Osteocyte (in vitro differentiated cells): ENCODE data around the gene GAREM2. TPM values are rescaled to one million over a fixed set of nuclear protein-coding genes. Genes with fewer than 3 reads are reported as not detected.
"Not testable (repeated sequence)": the region's sequence is repeated elsewhere in the genome, so short reads cannot be mapped to it uniquely, and the experiment has no call there.

Experiments
- DNase-seq: peaks from one replicate; pipeline ENCODE4 v3.0.0; 2021; ENCODE audit warnings: mixed read lengths; ENCODE audit not compliant: unreplicated experiment; ENCODE audit errors: extremely low spot score
- H3K27ac Mint-ChIP-seq: one replicate; pipeline ENCODE4 v1.8.0; 2021; ENCODE audit warnings: mild to moderate bottlenecking, mixed read lengths; ENCODE audit not compliant: unreplicated experiment
- H3K27me3 Mint-ChIP-seq: one replicate; pipeline ENCODE4 v1.8.0; 2021; ENCODE audit warnings: mixed read lengths; ENCODE audit not compliant: unreplicated experiment
- H3K36me3 Mint-ChIP-seq: one replicate; pipeline ENCODE4 v1.8.0; 2021; ENCODE audit warnings: mixed read lengths; ENCODE audit not compliant: unreplicated experiment
- H3K4me1 Mint-ChIP-seq: one replicate; pipeline ENCODE4 v1.8.0; 2021; ENCODE audit warnings: mixed read lengths; ENCODE audit not compliant: unreplicated experiment
- H3K4me3 Mint-ChIP-seq: one replicate; pipeline ENCODE4 v1.8.0; 2021; ENCODE audit warnings: mild to moderate bottlenecking, moderate library complexity, mixed read lengths; ENCODE audit not compliant: unreplicated experiment
- H3K9me3 Mint-ChIP-seq: one replicate; pipeline ENCODE4 v1.8.0; 2021; ENCODE audit warnings: mixed read lengths; ENCODE audit not compliant: unreplicated experiment
- total RNA-seq: library from RNA; stranded (reverse); gene quantifications from 2 replicates; pipeline ENCODE4 v1.2.1, GENCODE V29; 2021
- TF ChIP-seq, protein P1 (sequence below): fragments of 200-600 bp; sonication (generic); IDR thresholded peaks from 2 replicates; pipeline ENCODE4 v1.5.0; 2021; ENCODE audit warnings: antibody characterized with exemption, mild to moderate bottlenecking, moderate library complexity

The GAREM2 gene
- total RNA-seq, 1 donor from 2014 or later = 15.2 TPM

DNA sequence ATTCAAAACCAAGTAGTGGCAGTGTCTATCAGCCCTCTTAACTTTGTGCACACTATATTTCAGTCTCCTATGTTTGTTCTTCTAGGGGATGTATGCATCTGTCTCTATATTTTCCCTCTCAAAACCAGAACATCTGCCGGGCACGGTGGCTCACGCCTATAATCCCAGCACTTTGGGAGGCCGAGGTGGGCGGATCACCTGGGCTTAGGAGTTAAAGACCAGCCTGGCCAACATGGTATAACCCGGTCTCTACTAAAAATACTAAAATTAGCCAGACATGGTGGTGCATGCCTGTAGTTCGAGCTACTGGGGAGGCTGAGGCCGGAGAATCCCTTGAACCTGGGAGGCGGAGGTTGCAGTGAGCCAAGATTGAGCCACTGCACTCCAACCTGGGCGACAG lies 9.9 kb upstream of the GAREM2 start:
- no peaks in the 10 kb centered on the region for H3K9me3 Mint-ChIP-seq
- no peak overlapping the region for H3K4me3 Mint-ChIP-seq
- no peaks in the 10 kb centered on the region for H3K27me3 Mint-ChIP-seq

DNA sequence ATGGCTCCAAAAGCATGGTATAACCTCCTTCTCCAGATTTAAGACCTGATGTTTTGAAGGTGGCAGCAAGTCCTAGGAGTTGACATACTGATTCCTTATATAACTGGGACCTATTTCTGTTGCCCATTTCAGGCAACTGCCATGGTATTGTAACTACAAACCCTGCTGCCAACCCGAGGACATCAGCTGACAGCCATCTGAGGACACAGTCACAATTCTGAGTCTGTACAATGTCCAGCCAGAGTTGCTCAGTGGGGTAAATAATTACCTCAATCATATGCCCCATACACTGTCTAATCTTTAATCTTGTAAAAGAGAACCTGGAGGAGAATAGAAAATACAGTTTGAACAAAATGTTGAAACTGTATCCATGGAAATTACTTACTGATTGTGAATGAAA lies 8.7 kb upstream of the GAREM2 start:
- no peak overlapping the region for H3K27ac Mint-ChIP-seq
- TF ChIP-seq, protein P1, sequence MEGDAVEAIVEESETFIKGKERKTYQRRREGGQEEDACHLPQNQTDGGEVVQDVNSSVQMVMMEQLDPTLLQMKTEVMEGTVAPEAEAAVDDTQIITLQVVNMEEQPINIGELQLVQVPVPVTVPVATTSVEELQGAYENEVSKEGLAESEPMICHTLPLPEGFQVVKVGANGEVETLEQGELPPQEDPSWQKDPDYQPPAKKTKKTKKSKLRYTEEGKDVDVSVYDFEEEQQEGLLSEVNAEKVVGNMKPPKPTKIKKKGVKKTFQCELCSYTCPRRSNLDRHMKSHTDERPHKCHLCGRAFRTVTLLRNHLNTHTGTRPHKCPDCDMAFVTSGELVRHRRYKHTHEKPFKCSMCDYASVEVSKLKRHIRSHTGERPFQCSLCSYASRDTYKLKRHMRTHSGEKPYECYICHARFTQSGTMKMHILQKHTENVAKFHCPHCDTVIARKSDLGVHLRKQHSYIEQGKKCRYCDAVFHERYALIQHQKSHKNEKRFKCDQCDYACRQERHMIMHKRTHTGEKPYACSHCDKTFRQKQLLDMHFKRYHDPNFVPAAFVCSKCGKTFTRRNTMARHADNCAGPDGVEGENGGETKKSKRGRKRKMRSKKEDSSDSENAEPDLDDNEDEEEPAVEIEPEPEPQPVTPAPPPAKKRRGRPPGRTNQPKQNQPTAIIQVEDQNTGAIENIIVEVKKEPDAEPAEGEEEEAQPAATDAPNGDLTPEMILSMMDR = no peak
- no peaks in the 10 kb centered on the region for H3K9me3 Mint-ChIP-seq
- no peaks in the 10 kb centered on the region for H3K27me3 Mint-ChIP-seq
- H3K4me3 Mint-ChIP-seq = no peak overlapping the region
- no peaks in the 10 kb centered on the region for H3K36me3 Mint-ChIP-seq
- H3K4me1 Mint-ChIP-seq = no peaks in the 10 kb centered on the region
- no peak for DNase-seq

More for the DNA sequence above, 9.9 kb upstream of the GAREM2 start:
- Mint-ChIP-seq H3K36me3 (no peaks in the 10 kb centered on the region), H3K27ac (no peak overlapping the region), H3K4me1 (no peaks in the 10 kb centered on the region)
- no peak for DNase-seq
- TF ChIP-seq, protein P1 = no peak

DNA sequence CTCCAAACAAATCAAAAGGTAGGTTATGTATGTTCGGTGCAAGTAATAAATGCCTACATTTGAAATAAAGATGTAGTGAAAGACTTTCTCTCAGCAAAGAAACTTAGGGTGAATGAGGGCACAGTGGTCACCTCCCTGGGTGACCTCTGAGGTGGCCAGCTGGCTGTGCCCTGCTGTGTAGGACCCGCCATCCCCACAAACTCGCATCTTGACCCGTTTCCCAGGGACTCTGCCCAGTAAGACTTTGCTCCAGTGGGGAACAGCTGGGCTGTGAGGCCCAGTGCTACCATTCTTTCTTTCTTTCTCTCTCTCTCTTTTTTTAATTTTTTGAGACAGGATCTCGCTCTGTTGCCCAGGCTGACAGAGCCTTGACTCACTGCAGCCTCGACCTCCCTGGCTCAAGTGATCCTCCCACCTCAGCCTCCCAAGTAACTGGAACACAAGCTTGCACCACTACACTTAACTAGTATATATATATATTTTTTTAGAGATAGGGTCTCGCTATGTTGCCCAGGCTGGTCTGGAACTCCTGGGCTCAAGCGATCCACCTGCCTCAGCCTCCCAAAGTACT lies 8.2 kb upstream of the GAREM2 start:
- H3K4me3 Mint-ChIP-seq = no peak overlapping the region
- H3K27ac Mint-ChIP-seq = no peak overlapping the region
- no peaks in the 10 kb centered on the region for H3K27me3 Mint-ChIP-seq
- no peaks in the 10 kb centered on the region for H3K4me1 Mint-ChIP-seq
- no peaks in the 10 kb centered on the region for H3K36me3 Mint-ChIP-seq
- H3K9me3 Mint-ChIP-seq = no peaks in the 10 kb centered on the region
- DNase-seq = no peak
- TF ChIP-seq, protein P1 = no peak

DNA sequence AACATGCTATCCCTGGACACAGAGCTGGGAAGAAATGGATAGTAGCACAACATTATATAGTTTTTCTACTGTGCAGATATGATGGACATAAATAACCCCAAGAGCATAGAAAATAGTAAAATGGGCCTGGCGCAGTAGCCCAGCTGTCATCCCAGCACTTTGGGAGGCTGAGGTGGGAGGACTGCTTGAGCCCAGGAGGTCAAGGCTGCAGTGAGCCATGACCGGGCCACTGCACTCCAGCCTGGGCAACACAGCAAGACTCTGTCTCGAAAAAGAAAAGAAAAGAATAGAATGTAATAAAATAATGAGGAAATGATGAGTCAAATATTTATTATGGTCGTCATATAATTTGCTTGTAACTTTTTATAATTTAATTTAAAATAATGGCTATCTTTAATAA lies 7.5 kb upstream of the GAREM2 start:
- no peaks in the 10 kb centered on the region for H3K36me3 Mint-ChIP-seq
- no peaks in the 10 kb centered on the region for H3K4me1 Mint-ChIP-seq
- H3K27ac Mint-ChIP-seq = no peak overlapping the region
- no peaks in the 10 kb centered on the region for H3K9me3 Mint-ChIP-seq
- H3K27me3 Mint-ChIP-seq = no peaks in the 10 kb centered on the region
- TF ChIP-seq, protein P1 = no peak
- no peak for DNase-seq
- H3K4me3 Mint-ChIP-seq = no peak overlapping the region

DNA sequence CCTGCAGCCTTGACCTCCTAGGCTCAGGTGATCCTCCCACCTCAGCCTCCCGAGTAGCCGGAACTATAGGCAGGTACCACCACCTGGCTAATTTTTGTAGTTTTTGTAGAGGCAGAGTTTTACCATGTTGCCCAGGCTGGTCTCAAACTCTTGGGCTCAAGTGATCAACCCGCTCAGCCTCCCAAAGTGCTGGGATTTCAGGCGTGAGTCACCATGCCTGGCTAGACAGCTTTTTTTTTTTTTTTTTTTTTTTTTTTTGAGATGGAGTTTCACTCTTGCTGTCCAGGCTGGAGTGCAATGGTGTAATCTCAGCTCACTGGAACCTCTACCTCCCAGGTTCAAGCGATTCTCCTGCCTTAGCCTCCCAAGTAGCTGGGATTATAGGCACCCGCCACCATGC lies 6.3 kb upstream of the GAREM2 start:
- DNase-seq, H3K27me3 Mint-ChIP-seq, H3K4me1 Mint-ChIP-seq: not testable (repeated sequence)

DNA sequence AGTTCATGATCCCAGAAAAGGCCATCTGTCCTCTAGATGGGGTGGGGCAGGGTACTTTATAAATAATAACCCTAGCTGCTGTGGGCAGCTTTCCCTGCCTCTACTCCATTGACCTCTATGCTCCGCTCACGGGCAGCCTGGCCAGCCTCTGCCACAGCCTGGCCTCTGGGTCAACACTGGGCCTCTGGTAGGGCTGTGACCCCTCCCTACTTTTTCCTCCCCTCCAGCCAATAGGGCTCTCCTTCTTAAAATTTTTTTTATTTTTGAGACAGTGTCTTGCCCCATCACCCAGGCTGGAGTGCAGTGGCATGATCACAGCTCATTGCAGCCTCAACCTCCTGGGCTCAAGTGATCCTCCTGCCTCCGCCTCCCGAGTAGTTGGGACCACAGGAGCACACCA lies 4.1 kb upstream of the GAREM2 start:
- Mint-ChIP-seq H3K27me3 (peaks cover 10% of the 10 kb centered on the region), H3K36me3 (no peaks in the 10 kb centered on the region), H3K9me3 (no peaks in the 10 kb centered on the region), H3K27ac (no peak overlapping the region), H3K4me1 (peaks cover 10% of the 10 kb centered on the region), H3K4me3 (no peak overlapping the region)
- TF ChIP-seq, protein P1 = no peak
- DNase-seq = no peak

More for the DNA sequence above, 6.3 kb upstream of the GAREM2 start:
- H3K27ac Mint-ChIP-seq, H3K4me3 Mint-ChIP-seq, H3K36me3 Mint-ChIP-seq, H3K9me3 Mint-ChIP-seq: not testable (repeated sequence)
